DMS53 treated with DMSO at 0.1 percent for 48 hours (cell line): ENCODE data around the gene WDR54.
"Not testable (repeated sequence)": the region's sequence is repeated elsewhere in the genome, so short reads cannot be mapped to it uniquely, and the experiment has no call there.

Source experiments
- DNase-seq: peaks from one replicate; lab custom pipeline; 2025; ENCODE audit not compliant: unreplicated experiment; lab: John Stamatoyannopoulos, UW

WDR54 gene

DNA sequence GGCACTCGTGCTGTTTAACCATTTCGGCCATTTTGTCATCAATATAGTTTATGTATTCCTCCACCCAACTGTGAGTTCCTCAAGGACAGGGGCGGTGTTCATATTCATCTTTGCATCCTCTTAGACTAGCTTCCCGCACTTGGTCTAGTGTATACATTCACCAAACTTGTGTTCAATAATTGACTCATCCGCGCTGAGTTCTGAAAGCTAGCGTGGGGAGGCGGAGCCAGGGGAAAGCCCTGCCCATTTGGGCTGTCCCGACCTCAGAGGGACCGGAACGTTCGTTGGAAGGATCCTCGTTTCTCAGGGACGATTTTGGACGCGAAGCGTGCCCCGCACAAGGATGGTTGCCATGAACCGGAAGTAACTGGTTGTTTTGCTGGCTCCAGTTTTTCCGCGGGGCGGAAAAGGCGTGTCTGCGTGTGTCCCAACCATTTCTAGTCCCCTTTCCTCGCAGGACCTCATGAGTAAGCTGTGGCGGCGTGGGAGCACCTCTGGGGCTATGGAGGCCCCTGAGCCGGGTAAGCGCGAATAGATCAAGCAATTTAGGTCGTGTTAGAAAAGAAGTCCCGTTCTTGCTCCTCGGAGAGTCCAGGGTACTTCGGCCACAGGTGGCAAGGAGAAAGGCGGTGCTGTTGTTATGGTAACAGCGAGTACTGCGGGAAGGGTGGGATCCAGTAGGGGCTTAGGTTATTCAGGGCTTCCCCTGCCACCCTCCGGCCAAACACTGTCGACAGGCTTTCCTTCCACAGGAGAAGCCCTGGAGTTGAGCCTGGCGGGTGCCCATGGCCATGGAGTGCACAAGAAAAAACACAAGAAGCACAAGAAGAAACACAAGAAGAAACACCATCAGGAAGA, 33.4 kb downstream of the WDR54 start, which contains the start of gene INO80B:
INO80B (plus strand) TSS at position 434 of the 858 bp plus-strand sequence; CDS start at position 464, 30 bp downstream.
- DNase-seq = peak; percentile 92

DNA sequence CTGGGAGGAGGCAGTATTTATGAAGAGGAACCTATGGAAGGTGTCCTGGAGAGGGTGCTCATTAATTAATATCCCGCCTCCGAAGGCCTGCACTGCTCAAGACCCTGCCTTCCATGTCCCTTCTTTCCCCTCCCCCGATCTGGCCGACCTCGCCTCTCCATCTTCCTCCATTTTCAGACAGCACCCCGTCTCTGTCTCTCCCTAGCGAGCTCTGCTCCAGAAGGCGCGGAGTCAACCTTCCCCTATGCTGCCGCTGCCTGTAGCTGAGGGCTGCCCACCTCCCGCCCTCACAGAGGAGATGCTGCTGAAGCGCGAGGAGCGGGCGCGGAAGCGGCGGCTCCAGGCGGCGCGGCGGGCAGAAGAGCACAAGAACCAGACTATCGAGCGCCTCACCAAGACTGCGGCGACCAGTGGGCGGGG, 35.6 kb downstream of the WDR54 start:
- DNase-seq = peak; percentile 55

DNA sequence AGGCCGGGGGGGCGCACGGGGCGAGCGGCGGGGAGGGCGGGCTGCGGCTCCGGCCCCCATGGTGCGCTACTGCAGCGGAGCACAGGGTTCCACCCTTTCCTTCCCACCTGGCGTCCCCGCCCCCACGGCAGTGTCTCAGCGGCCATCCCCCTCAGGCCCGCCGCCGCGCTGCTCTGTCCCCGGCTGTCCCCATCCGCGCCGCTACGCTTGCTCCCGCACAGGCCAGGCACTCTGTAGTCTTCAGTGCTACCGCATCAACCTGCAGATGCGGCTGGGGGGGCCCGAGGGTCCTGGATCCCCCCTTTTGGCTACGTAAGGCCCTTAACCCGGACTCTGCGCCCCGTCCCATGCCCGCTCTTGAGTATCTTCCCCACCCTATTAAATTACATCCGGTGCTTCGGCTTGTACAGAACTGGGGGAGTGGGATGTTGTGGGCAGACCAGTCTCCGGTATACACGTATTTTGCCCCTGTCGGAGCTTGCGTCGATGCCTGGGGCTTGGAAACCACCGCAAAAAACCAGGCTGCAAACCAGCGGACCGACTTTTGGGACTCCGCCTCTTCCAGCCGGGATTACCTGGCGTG, 36.1 kb downstream of the WDR54 start:
- no peak for DNase-seq

DNA sequence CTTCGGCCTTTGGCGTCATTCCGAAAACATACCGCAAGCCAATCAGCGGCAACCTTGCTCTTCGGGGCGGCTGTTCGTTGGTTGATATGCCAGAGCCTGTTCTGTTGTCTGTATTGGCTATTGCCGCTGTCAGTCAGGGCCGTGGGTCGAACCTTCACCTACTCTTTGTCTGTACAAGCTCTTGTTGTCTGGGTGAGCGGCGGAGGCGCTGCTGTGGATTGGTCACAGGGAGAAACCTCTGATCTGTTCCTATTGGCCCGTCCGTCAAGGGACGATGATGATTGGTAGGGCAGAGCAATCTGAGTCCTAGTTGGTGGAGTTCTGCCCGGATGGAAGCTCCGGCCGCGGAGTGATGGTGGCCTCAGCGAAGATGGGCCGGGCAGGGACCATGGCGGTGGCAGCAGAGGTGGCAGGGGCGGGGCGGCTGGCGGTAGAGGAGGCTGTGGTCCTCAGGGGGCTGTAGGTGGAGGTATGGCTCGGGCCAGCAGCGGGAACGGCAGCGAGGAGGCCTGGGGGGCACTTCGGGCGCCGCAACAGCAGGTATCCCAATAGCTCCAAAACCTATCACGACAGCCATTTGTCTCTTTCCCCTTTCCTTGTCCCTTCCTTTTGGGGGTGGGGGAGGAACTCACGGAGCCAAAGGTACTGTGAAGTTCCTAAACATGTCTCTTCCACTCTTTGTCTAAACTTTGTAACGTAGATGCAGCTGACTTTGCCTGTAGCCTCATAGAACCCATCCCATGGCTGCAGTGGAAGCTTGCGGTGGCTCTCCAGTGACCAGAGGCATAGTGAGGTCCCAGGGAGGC, 36.8 kb downstream of the WDR54 start, which contains the start of gene WBP1:
WBP1 (plus strand) TSS at position 307 of the 806 bp plus-strand sequence; CDS start at position 472, 165 bp downstream.
- DNase-seq = peak; percentile 99

DNA sequence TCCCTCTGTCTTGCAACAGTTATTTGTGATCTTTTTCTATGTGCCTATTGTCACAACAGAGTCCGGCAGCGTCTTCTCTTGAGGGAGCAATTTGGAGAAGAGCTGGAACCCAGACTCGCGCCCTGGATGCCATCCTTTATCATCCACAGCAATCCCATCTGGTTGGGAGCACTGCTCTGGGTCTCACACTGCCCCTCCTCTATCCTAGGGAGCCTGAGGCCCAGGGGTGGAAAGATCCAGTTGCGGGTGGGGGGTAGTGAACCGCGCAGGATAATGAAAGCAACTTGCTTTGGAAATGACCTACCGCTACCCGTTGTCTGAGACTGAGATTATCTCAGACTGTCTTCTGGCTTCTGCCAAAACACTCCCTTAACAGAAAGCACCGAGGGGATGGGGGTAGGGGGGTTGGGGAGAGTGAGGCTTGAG, 37.4 kb downstream of the WDR54 start:
- DNase-seq = peak; percentile 48

DNA sequence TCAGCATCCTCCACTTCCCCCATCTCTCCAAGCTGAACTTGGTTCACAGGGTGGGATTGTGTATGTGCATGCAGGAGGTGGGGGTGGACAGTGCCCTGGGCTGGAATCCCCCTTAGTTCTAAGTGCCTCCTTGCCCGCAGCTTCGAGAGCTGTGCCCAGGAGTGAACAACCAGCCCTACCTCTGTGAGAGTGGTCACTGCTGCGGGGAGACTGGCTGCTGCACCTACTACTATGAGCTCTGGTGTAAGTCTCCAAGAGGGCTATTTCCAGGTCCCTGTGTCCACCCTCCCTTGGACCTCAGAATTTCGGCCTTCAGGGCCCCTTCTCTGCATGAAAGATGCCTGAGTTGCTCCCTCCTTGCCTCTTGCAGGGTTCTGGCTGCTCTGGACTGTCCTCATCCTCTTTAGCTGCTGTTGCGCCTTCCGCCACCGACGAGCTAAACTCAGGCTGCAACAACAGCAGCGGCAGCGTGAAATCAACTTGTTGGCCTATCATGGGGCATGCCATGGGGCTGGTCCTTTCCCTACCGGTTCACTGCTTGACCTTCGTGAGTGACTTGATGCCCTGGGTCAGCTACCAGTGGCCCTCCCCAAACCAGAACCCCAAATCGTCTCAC, 38.1 kb downstream of the WDR54 start:
- DNase-seq = not testable (repeated sequence)

DNA sequence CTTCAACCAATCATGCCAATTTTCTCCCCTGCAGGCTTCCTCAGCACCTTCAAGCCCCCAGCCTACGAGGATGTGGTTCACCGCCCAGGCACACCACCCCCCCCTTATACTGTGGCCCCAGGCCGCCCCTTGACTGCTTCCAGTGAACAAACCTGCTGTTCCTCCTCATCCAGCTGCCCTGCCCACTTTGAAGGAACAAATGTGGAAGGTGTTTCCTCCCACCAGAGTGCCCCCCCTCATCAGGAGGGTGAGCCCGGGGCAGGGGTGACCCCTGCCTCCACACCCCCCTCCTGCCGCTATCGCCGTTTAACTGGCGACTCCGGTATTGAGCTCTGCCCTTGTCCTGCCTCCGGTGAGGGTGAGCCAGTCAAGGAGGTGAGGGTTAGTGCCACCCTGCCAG, 38.7 kb downstream of the WDR54 start:
- not testable (repeated sequence) for DNase-seq

DNA sequence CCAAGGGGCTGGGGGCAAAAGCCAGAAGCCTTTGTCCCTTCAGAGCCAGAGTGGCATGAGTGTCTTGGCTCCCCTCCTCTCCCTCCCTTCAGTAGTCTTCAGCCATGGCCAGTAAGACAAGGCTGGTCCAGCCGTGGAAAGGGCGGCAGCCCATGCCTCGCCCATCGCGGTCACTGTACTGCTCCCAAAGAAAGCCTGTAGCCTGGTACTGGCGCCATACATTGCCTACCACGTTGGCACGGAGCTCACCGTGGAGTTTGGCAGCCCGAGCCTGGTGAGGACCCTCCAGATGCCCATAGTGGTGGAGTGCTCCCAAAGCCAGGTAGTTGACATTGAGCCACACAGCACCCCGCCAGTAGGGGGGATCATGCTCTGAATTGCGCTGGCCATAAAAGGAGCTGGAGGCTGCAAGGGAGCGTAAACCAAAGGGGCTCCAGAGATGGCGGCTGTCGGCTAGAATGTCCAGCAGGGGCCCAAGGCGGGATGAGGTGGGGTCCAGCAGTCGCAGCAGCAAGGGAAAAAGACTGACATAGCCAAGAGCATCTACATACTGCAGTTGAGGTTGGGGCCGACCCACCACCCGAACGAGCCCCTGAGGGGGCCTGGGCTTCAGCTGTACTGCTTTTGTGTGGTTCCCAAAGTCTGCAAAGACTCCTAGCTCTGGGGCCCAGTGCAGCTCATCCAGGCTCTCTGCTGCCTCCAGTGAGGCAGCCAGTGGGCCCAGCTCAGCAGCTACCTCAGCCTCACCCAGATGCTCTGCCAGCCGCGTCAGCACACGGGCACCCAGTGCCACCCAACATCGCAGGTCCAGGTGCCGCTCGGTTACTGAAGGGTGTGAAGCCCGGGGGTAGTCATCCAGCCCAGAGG, 39.9 kb downstream of the WDR54 start:
- DNase-seq = no peak

DNA sequence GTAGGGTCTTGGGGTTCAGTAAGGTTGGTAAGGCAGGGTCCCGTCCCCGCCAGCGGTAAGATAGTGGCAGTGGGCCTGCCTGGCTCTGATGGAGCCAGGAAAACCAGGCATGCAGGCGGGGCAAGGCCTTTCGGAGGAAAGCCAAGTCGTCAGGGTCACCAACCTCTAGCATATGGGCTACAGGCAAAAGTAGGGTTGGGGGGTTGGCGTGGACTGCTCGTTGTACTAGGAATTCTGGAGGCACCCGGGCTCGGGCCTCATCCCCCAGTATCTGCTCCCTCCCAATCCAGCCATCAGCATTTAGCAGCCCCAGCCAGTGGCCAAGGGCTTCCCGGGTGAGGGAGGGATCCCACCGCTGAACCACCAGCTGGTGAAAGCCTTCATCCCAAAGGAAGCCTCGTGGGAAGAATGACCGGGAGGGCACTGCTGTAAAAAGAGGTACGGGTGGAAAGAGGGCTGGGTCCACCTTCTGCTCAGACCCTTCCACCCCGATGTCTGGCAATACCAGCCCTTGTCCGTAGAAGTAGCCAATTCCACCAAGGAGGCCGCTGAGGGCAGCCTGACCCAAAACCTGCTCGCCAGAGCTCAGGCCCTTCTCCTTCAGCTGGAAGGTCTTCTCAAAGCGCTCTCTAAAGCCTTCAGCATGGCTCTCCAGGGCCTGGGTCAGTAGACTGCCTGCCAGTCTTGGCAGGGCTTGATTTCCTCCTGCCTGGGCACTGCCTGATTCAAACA, 40.7 kb downstream of the WDR54 start:
- no peak for DNase-seq

DNA sequence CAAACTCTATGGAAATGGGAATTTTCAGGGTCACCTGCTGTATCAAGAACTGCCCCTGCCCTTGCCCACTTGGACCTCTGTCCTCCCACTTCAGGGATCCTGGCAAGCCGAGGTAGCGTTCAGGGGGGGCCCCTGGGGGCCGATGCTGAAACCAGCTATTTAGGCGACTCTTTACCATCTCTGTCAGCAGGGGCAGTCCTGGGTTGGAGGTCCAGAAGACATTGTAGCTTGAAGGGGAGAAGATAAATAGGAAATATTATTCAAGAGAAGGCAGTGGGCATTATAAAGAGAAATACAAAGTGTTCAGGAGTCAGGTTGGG, 41.2 kb downstream of the WDR54 start:
- no peak for DNase-seq

DNA sequence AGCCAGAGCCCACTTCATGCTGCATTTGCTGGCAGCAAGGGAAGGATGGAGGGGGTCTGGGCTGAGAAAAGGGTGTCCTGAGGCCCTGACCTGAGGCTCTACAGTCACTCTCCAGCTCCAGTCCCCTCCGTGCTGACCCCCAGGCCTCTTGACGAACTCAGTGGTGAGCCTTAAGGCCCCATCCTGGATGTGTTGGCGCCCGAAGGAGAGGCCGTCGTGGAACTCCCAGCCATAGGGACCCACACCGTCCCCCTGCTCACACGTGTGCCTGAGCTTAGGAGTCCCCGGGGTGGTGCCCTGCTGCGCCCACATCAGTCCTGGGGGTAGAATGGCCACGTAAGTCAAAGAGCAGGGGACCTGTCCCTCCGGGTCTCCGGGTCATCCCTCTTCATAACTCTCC, 42.9 kb downstream of the WDR54 start:
- DNase-seq = no peak

DNA sequence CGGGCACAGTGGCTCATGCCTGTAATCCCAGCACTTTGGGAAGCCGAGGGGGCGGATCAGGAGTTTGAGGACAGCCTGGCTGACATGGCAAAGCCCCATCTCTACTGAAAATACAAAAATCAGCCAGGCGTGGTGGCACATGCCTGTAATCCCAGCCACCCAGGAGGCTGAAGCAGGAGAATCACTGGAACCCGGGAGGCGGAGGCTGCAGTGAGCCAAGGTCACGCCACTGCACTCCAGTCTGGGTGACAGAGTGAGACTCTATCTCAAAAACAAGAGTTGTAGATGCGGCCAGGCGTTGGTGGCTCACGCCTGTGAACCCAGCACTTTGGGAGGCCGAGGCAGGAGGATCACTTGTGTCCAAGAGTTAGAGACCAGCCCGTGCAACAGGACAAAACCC, 49.2 kb downstream of the WDR54 start:
- not testable (repeated sequence) for DNase-seq

DNA sequence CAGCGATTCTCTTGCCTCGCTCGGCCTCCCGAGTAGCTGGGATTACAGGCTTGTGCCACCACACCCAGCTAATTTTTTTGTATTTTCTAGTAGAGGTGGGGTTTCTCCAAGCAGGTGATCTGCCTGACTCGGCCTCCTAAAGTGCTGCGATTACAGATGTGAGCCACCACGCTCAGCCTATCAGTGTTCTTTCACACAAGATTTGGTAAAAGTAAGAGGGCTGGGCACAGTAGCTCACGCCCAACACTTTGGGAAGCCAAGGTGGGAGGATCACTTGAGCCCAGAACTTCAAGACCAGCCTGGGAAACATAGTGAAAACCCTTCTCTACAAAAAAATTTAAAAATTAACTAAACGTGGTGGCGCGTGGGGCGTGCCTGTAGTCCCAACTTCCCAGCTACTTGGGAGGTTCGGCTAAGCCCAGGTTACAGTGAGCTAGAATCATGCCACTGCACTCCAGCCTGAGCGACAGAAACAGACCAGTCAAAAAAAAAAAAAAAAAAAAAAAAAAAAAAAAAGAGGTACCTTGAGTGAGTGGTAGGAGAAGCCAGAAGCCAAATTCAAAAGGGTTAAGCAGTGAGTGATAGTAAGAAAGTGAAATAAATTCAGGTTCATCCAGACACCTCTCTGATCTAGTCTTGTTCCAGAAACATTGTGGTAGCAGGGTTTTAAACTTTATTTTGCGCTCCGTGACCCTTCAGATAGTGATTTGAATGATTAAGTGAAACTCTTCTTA, 50.0 kb downstream of the WDR54 start:
- no peak for DNase-seq

DNA sequence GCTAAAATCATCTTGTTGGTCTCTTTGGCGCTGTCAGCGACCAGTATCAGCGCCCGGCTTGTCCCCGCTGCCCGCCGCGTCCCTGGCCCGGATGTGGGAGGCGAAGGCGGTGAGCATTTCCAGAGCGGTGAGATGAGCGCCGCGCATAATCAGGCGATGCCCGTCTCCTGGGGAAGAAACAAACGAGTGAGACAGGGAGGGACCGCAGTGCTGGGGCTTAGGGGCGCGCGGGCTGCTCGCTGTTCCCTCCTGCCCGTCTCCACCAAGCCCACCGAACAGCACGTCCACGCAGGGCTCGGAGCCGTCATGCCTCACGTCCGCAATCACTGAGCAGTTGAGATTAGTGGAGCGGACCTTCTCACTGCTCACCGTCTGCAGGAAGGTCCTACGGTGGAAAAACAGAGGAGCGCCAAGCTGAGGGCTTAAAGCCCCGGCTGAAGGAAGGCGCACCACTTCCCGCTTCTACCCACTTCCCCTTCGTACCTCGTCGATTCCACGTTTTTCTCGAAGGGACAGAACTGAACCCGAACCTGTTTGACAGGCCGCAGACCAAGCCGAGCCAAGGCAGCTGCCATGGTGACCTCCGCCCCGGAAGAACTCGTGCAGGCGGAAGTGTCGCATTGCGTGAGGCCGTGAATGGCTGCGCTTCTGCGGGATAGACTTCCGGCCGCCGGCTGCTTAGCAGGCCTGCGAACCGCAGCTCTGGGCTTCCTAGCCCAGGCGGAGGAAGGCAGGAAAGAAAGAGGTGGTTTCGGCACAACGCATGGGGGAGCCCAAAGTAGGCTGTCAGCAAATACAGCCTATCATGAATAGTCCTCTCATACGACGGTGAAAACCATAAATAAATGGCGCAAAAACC, 50.8 kb downstream of the WDR54 start, which contains the start of gene MRPL53:
MRPL53 (minus strand) TSS at position 595 of the 859 bp plus-strand sequence; CDS start at position 575, 20 bp downstream.
- peak; percentile 87 for DNase-seq

DNA sequence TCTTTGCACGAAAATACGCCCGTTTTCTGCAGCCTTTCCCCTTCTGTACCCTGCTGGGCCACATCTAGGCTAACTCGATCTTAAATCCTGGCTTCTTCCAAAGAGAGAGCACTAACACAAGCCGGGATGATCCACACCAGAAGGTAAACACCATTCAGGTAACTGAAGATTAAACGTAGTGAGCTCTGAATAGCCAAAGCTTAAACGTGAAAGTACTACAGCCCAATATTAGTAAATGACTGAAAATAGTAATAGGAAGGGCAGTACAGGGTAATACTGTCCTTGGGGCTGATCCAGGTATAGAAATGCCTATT, 51.4 kb downstream of the WDR54 start:
- no peak for DNase-seq

DNA sequence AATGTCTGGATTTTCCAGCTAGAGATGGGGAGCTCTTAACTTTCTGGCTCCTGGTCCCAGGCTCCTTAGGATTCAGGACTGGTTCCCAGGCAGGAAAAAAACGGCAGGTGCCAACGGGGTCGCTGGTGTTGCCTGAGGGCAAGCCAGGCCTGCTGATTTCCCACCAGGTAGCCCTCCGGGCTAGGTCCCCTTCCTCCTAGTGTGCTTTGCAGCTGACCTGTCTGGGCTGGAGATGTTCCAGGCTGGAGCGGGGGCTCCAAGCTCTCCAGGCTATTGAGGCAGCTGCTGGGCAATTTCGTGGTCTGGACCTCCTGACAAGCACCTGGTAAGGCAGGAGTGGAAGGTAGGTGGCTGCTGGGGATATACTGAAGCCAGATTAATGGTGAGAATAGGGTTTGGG, 53.0 kb downstream of the WDR54 start:
- DNase-seq = no peak

DNA sequence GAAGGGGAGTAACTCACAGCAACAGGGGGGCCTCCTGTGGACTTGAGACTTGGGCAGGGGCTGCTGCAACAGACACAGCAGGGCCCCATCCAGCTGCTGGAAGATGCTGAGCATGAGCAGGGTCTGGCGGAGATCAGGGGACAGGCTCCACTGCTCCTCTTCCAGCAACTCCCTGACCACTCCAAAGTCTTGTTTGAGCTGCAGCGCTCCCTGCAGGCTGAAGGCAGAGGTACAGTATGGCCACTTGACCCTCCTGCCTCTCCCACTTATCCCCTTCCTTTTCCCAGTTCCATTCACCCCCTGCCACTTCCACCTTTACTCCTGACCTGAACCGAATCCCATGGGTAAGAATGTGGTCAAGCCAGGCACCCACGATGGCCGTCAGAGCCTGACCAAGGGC, 53.4 kb downstream of the WDR54 start:
- no peak for DNase-seq
